Activated CD4-positive, alpha-beta T cell treated with anti-CD3 and anti-CD28 coated beads, Interleukin-2, Interleukin-6, amounts not matched to agents 100 ng/mL and 50 ng/mL, durations not matched to agents 16 hours and 8 hours (primary cell): Measurements from ENCODE around the gene ARHGAP42.
"Not testable (repeated sequence)": the region's sequence is repeated elsewhere in the genome, so short reads cannot be mapped to it uniquely, and the experiment has no call there.

Source experiments
- DNase-seq: peaks from one replicate; pipeline ENCODE4 v3.0.0-alpha.2; 2020

Gene ARHGAP42

DNA sequence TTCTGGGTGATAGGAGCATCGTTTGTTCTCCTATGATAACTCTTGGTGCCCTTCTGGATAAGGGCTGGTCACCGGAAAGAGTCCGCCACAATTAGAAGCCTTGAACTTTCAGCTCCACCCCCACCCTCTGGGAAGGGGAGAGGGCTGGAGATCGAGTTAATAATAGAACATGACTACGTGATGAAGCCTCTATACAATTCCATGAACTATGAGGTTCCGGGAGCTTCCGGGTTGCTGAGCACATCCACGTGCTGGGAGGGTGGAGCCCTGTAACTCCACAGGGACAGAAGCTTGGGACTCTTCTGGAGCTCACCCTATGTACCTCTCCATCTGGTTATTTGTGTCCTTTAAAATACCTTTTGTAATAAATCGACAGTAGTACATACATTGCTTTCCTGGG lies 40.3 kb downstream of the ARHGAP42 start:
- no peak for DNase-seq

DNA sequence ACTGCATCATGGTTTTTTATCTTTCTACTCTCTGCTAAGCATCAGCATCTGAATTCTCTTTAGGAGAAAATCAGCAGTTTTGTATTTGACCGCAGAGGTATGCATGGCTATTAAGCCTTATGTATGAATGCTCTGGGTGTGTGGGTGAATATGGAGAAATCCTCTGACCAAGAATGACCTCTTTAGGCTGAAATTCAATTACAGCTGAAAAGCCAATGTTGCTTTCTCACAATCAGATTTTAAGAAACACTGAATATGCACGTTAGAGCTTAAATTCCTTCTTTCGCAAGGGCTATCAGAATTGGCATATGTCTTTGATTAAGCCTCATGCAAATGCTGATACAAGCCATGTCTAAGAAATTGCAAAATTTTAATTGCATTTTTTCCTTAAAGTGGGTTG lies 43.2 kb downstream of the ARHGAP42 start:
- DNase-seq = no peak

DNA sequence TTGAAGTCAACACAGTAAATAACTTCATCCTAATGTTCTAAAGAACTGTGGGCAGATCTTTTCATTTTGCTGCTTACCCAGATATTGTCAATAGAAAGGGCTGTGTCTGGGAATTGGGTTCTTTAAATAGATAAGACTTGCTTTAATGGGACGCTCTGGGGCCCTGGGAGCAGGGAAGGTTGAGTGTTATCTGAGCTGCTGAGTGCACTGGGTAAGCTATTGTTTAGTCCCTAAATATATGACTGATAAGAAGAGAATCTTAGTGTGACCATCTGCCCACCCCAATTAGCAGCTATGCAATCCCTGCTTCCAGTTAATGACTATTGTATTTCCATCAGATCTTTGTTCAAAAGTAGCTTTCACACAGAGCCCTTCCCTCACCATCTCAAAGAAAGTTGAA lies 44.4 kb downstream of the ARHGAP42 start:
- no peak for DNase-seq

DNA sequence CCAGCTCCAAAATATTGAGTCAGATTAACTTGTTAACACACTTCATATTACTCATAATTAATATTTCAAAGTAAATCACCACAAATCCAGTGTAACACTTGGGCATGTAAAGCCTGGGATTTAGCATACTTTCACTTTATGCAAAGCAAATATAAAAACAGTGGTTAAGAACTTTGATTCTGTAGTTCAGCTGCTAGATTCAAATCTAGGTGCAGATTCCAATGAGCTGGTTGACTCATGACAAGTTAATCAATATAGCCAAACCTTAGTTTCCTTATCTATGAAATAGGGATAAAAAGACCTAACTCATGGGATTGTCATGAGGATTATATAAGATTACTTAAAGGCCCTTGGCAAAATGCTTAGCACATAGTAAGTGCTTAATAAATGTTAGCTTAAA lies 45.9 kb downstream of the ARHGAP42 start:
- no peak for DNase-seq

DNA sequence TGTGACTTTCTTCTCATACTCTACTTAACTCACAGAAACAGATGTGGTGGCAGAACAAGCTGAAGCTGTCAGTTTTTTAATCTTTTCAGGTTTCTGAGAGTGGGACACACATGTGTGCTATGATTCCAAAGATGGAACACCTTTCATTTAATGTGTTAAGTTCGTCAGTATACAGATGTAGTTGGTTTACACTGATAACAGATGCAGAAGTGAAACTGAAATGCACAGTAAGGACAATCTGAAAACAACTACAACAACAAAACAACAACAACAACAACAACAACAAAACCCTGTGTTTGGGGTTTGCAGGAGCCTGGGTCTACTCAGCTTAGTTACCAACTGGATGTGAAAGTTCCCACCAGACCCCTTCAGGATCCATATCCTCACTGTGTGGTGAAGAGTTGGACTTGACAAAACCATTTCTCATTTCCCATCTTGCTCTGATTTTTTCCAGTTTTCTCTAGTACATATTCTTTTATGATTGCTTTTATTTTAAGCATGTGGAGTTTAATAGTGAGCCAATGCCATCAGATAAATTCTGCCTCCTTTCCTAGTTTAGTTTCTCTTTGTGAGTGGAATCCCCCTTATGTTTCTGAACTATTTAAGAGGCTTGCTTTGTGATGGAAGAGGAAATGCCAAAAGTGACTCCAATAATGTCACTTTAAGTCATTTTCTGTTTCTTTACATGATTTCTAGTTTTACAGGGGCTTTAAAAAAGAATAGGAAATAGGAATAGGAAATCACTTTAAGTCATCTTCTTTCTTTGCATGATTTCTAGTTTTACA lies 47.8 kb downstream of the ARHGAP42 start:
- no peak for DNase-seq

DNA sequence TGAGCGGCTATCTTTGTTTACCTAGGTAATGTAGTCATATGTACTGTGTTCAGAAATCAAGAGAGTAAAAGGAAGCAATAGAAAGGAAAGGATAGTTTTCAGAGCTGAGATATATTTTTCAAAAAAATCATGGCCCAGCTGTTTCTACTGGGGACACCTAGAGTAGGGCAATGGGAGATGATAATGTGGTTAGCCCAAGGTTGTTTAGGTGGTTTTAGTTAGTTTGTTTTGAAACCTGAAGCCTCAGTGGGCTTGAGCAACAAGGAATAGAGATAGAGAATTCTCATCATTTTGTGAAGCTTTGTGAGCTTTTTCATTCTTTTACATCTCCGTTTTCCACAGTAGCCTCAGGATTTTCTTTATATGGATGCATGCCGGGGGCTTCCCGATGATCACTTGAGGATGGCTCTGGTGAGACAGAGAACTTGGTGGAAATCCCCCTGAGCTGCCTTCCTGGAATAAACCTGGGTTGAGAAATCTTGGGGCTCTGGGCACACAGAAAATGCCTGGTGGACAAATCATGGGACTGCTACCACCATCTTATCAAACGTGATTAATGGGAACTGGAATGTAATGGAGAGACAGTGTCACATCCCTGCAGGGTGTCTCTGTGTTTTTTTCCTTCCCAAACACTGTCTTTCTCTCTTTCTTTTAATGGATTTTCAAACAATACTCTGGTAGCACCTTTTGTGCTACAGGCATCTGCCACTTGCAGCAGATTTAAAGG lies 49.0 kb downstream of the ARHGAP42 start:
- no peak for DNase-seq

DNA sequence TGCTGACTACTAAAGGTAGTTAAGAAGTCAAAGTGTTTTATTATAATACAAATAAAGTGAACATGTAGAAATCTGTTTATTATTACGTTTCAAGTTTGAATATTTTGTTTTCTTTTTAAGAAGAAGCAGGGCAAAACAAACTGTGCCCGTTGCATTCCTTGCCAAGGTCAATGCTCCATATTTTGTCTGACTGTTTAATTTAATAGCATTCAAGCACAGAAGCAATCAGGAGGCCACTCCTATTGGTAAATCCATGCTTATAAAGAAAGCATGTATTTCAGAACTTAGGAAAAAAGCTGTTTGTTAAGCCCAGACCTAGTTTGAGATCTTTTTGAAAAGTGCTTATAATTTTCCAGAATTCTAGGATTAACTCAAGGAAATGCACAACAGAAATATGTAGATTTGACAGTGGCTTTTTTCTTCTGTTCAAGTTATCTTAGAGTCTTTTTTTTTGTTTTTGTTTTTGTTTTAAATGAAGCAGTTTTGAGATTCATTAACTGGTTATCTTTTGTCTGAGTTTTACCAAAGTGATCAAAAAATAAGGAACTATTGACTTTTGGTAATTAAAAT lies 51.7 kb downstream of the ARHGAP42 start:
- no peak for DNase-seq

DNA sequence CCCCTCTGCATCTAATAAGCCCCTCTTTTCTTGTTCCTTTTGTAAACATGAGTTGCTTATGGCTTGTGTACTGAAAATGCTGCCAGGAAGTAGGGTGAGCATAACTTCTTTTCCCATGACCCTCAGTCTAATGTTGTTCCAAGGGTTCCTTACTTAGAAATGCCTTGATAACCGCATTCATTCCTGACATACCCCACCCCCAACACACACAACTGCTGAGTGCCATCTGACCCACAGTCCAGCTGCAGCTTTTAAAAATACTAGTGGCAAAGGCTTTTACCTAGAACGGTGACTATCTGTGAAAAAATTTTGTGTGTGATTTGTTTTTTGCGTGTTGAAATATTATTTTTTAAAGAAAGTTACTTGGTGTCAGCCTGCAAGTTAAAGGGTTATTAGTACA lies 52.6 kb downstream of the ARHGAP42 start:
- no peak for DNase-seq

DNA sequence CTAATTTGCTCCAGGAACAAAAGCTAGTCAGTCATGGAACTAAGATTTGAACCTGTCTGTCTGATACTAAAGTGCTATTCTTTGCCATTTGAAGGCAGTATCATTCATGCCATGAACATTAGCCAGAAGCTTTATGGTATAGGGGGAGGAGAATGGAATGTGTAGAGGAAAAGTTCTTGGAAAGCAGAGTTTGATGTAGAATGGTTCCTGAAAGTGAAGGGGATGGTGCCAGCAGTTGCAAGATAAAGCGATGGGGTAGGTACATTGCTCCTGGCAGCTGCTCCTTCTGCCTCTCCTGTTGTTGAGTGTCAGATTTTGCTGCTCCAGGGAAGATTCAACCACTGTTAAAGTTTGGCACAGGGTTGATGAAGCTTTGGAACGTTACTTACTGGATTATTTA lies 53.4 kb downstream of the ARHGAP42 start:
- DNase-seq = no peak

DNA sequence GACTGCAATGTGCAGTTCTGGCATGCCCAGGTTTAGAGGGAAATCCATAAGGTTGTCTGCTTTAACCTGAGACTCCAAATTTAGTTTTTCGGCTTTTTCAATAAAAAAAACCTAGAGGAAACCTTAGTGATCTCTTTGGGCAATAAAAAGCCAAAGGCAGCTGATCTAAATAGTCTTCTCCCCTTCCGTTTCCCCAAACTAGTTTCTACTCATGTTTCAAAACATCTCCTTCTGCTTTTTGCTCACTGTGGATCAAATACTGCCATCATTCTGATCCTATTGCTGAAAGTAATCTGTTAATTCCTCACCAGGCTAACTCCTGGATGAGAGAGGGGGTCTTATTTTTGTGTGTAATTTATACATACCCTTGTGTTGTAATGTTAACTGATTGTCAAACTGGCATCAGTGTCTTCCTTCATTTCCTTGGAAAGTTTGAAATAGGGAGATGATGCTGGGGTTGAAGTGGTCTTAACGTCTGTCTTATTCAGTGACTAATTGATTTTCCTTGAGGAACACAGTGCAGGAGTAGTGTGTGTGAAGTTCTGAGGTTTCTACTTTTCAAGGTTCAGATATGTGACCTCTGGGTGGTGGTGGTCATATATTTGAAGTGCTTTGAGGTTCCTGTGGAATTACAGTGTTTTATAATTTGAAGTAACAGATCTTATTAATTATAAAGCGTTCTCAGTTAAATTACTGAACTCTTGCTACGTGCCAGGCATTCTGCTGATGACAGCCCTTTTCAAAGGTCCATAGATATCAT lies 55.0 kb downstream of the ARHGAP42 start:
- DNase-seq = no peak

DNA sequence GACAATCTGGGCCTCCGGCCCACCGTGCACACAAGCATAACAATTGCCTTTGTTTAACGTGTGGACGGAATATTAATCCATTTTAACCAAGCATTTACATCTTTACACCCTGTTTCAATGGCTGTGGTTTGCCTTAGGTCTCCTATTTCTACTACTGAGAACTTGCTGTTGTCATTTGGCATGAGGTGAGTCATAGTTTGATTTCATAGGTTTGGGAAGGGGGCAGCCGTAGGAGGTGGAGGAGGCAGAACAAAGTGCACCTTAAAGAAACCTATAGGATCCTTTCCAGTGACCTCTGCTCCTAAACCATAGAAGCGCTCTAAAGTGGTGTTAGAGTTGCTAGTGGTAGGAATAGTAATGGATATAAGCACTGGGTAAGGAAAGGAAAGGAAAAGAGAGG lies 59.4 kb downstream of the ARHGAP42 start:
- DNase-seq = no peak

DNA sequence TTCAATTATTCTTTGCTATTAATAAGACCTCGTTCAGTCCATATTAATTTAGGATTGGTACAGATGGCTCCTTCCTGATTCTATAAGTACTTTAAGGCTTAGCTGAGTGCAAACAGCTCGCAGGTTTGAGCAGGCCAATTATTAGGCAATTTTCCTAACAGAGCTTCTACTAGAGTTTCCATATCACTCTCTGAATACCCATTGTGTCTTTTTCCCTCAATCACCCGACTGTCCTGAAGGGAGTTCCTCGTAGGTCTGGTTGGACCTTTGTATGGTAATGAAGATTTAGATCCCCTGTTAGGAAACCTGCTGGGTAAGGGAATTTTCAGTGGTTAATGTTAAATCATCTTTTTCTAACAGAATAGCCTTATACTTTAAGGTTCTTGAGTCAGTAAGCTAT lies 61.1 kb downstream of the ARHGAP42 start:
- DNase-seq = no peak

DNA sequence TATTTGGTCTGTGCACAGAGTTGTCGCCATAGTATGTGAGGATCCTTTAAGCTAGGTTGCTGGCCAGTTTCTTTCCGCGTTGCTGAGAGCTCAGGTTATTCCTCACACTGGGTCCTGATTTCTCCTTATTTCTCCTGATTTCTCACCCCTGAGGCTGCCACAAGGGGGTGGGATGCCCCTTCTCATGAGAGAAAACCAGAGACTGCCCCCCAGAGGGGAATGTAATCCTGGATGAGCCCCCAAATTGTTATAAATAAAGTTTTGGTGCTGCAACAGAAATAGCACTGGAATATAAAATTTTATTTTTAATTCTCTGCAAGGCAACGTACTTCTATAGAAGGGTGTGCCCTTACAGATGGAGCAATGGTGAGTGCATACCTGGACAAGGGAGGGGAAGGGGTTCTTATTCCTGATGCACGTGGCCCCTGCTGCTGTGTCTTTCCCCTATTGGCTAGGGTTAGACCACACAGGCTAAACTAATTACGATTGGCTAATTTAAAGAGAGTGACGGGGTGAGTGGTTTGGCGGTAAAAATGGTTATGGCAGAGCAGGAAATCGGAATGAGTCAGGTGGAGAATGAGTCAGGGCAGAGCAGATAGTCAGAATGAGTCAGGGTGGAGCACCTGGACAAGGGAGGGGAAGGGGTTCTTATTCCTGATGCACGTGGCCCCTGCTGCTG lies 62.9 kb downstream of the ARHGAP42 start:
- DNase-seq = peak; percentile 5

DNA sequence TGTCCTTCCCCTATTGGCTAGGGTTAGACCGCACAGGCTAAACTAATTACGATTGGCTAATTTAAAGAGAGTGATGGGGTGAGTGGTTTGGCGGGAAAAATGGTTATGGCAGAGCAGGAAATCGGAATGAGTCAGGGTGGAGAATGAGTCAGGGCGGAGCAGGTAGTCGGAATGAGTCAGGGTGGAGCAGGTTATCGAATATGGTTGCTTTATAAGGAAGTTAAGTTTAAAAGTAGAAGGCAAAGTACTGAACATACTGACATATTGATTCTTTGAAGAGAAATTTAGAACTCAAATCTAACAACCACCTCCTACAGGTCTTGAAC lies 63.4 kb downstream of the ARHGAP42 start:
- not testable (repeated sequence) for DNase-seq

DNA sequence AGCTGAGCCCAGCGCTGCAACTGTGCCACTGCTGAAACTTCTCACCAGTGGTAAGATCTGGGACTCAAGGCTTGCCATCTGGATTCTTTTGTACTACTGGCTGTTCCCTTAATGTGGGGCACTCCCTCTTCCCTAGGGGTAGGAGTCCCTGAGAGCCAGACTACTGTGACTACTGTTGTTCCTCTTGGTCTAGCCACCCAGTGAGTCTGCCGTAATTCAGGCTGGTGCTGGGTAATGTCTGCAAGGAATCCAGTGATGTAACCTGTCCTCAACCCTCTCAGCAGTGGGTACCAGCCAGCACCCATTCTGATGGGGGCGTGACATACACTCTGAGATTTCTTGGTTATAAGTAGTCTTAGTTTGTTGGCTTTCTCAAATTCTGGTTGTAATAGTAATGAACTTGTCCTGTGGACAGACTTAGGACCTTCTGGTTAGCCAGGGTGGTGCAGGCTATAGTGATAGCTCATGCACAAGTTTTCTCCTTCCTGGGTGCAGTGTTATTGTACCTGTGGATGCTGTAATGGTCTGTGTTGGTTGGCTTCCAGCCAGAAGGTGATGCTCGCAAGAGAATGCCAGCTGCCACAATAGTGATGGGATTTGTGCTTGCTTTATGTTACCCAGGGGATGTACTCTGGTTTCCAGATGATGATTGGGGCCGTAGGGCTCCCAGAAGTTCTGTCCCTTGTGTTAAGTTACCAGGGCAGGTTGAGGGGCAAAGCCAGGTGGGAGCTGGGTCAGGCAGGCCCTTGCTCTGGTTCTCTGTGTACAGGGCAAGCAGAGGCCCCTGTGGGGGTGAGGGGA lies 65.5 kb downstream of the ARHGAP42 start:
- DNase-seq = no peak

DNA sequence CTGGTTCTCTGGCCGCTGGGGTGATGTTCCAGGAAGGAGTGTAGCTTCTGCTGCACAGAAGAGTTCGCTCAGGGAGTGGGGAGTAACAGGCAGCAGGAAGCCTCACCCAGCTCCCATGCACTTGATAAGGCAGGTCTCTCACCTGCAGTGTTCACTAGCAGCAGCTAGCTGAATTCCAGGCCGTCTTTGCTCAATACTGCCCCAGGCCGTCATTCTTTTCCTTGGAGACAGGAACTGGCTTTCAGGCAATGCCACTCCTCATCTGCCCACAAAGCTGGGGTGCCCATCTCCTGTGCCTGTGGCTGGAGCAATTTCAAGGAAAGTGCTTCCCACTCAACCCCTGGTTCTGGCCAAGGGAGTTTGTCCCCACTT lies 66.1 kb downstream of the ARHGAP42 start:
- DNase-seq = no peak

DNA sequence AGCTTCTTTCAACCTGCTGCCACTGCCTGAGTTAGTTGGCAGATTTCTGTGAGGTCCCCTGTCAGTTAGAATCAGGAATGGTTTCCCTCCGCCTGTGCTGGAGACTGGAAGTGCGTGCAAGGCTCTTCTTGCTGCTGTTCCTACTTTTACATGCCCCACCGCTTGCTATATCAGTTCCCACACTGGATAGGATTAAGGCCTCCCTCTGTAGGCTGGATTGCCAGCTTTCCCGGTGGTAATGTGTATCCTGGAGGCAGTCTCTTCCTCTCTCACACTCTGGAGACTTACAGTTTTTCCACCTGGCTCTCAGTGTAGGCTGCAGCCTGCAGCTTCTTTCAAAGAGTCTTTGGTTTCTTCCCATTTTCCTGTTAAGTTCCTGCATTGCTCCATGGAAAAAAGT lies 66.5 kb downstream of the ARHGAP42 start:
- DNase-seq = no peak

DNA sequence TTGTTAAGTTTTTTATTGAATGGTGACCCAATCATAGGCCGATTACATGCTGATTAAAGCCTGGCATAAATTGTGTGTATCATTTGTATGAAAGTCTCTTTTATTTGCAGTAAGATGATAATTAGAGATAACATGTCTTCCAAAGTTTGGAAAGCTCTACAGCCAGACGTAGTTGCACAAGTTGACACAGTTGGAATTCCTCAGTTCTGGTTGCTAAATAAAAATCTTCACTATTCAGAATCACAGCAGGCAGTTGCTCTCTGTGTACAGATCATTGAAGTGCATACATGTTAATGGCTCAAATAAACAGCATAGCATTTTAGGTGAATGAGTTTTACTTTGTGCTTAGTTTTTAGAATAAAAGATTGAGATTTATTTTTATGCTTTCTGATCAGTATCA lies 69.5 kb downstream of the ARHGAP42 start:
- no peak for DNase-seq

DNA sequence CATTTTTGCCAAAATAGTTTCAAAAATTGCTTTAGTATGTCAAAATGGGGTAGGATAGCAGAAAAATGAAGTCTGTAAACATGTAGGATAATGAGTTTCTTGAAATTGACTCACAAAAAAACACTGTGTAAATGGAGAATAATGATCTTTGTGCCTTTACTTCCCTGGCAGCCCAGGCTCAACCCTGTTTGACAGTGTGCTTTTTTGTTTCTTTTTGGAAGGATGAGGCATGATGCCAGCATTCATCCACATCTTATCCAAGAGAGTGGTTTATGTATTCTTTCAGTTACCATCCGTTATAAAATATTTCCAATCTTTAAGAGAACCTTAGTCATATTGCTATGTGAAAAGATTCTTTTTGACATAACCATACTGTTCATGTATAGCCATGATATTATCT lies 70.6 kb downstream of the ARHGAP42 start:
- DNase-seq = no peak

DNA sequence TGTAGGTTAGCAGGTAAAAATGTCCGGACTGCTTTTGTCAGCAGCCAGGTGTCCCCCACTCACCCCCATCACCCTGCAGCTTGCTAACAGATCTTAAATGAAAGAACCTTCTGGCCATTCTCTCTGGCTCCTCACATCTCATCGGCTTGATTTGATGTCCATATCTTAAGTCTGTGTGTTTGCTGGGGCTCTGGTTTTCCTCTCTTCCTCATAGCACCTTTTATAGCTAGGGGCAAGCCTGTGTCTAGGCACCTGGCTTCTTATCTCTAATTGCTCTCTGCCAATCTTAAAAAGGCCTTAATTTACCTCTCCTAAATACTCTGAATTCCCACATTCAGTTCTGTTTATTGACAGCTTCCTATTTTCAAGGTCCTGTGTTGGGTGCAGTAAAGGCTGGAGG lies 72.0 kb downstream of the ARHGAP42 start:
- no peak for DNase-seq

DNA sequence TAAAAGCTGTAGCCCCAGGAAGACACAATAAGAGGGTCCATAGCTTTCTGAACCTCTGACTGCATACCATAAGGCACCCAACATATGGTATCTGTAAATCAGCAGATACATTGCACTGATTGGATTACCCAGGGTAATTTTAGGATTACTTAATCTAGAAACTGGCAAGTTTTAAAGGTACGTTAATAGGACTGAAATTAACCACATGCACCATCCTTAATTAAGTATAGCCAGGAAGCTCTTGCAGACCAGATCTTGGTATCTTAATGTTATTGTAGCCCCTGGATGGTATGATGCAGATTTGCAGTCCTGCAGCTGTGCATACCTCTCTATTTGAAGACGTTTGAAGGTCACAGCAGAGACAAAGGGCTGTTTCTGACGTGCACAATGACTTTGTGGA lies 72.8 kb downstream of the ARHGAP42 start:
- DNase-seq = no peak

DNA sequence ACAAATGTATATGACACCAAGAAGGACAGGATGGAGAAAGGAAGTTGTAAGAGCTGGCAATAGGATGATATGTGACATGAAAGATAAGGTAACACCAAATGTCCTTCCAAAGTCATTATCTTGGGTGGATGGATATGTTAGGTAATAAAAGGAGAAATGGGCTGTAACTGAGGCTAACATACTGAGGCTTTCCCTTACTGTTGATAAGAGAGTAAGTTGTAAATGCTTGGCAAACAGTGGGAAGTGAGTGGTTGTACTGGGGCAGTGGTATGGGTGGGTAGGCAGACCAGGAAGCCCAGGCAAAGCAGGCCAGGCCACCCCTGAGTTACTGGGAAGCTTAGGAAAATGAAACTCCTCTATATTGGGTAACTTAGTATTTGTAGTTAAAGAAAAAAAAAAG lies 73.7 kb downstream of the ARHGAP42 start:
- no peak for DNase-seq
